GDM1 (cell line): Measurements from ENCODE around the gene RPA1.
"Not testable (repeated sequence)": the region's sequence is repeated elsewhere in the genome, so short reads cannot be mapped to it uniquely, and the experiment has no call there.

ENCODE experiments used
- DNase-seq: peaks from one replicate; lab custom pipeline; 2025; lab: John Stamatoyannopoulos, UW

Gene RPA1

GRCh38 chr17:1829592-1830257, at the start of gene RPA1, which contains the start of gene SMYD4:
TSS of gene RPA1 (plus strand) at chr17:1830005. CDS start at chr17:1830094, 89 bp downstream.
TSS of gene SMYD4 (minus strand) at chr17:1829902. CDS start at chr17:1827994, 1,908 bp downstream.
- peak; percentile 87 for DNase-seq

- no peak for DNase-seq
Observed at GRCh38 chr17:1782171-1782567, 47.6 kb upstream of the RPA1 start.

- no peak for DNase-seq
Observed at GRCh38 chr17:1783271-1783670, 46.5 kb upstream of the RPA1 start.

DNA sequence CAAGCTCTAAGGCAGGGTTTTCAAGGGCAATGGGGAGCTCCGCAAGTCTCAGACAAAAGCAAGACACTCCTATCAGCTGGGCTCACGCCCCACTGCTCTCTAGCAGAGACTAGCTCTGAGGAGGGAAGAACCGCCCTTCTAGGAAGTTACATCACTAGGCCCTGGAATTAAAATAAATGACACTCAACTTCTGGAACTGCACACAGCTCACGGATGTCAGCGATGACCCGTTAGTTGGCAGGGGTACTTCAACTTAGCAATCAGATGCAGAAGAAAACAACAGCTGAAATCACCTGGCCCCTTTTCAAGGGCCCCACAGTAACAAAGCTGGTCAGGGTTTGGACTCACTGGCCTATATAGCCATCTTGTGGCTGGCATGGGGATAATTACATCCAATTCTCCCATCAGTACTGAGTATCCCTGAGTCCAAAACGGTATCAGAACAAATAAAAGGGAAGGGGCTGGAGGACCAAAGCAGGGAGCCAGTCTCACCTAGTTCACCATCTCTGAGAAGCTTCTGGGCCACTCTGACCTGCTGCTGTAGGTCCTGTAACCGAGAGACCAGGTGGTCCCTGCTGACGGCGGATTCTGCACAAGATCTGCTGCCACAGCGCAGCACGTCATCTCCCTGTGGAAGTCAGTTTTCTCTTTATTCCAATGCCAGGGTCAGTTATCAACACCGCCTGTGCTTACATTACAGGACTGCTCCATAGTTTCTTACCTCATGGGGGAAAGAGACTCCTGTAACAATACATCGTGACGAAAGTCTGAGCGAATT, 45.8 kb upstream of the RPA1 start:
- no peak for DNase-seq

DNA sequence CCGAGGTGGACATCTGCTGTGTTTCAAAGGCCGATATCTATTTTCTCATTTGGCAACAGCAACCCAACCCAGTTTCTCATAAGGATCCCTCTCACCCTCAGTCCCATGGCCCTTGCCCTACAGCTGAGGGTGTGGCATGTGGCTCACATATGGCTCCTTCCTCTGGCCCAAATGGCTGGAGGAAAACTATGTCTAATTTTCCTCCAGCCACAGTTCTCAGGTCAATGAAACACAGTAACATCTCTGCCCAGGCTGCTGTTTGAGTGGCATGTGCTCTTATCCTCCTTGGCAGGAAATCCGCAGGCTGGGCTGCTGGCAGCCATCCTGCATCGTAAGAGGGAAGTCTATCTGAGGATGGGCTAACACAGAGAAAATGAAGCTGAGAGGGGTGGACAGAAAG, 43.9 kb upstream of the RPA1 start:
- DNase-seq = no peak

DNA sequence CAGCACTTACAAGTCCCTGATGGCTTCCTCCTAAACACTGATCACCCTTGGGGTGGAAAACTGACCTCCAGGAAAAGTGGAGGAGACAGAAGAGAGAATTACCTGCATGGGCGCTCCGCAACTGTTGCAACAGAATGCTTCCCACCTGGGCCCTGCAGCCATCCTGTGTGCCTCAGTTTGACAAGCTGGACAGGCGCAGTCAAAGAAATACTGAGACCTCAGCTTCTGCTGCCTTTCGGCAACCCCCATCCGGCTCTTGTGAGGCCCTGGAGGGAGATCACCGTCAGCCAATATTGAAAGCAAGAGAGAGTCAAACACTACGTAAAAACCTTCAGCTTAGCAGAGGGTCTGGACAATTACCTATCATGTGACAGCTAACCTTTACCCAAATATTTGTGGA, 43.1 kb upstream of the RPA1 start:
- no peak for DNase-seq

DNA sequence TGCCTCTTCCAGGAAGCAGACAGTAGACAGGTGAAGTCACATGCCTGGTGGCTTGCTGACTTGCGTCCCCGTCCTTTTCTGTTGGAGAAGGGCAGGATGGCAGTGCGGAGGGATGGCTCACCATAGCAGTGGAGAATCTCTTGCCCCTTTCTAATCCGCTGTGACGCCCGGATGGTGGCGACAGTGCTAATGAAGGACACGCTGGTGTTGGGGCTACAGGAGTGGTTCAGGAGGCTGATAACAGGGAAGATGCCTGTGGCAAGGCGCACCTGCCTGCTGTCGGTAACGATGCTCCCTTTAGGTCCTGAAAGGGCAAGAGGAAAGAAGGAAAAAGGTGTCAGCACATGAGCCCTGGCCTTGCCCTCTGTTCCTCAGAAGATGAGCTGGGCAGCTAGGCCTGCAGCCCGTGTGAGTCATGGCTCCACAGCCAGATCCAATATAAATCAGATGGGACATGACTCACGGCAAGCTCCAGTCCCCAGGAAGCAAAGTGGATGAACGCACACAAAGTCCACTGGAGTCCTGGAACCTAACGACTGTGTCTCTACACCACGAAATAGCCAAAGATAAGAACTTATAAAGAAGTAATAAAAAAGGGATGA, 42.4 kb upstream of the RPA1 start:
- DNase-seq = no peak

- DNase-seq = no peak
Observed at GRCh38 chr17:1789936-1790335, 39.9 kb upstream of the RPA1 start.

DNA sequence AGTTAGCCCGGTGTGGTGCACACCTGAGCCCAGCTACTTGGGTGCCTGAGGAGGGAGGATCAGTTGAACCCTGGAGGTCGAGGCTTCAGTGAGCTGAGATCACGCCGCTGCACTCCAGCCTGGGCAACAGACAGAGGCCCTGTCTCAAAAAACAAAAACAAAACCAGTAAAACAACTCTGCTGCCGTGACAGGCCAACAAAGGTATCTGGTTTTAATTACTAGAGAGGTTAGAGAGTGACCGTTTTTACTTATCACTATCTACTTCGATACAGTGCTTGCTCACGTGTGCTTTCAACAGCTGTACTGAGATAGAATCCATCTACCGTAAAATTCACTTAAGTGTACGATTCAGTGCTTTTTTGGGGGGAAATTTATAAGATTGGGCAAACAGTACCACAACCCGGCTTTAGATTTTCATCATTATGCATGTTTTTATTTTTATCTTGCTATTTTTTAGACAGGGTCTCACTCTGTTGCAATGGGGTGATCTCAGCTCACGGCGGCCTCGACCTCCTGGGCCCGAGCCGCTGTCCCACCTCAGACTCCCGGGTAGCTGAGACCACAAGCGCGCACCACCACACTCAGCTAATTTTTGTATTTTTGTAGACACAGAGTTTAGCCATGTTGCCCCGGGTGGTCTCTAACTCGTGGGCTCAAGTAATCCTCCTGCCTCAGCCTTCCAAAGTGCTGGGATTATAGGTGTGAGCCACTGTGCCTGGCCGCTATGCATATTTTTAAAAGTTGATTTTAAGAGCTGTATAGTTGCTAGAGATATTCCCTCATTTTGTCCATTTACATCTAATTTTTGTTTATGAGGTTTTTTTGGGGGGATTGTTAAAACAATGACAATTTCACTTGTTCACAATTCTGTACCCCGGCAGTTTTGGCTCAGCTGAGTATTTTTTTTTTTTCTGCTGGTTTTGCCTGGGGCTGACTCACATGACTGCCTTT, 37.0 kb upstream of the RPA1 start:
- no peak for DNase-seq

- no peak for DNase-seq
Observed at GRCh38 chr17:1793447-1793806, 36.4 kb upstream of the RPA1 start.

- DNase-seq = no peak
Observed at GRCh38 chr17:1796800-1797199, 33.0 kb upstream of the RPA1 start.

DNA sequence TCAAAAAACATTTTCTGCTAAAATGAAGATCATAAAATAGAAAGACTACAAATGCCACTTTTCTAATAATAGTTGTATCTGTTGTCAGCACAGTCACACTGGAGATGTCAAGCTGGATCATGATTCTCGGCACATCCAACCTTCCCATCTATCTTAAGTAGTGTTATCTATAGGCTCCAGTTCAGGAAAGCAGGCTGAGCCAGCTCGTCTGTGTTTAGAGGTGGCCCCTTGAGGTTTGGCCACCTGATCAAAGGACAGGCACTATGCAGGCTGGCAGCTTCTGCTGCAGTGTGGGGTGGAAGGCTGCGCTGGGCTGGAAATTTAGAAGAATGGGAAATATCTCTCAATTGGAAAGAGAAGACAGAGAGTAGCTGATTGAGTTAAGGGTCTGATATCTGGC, 32.5 kb upstream of the RPA1 start:
- DNase-seq = no peak

GRCh38 chr17:1797846-1798245, 32.0 kb upstream of the RPA1 start:
- not testable (repeated sequence) for DNase-seq

DNA sequence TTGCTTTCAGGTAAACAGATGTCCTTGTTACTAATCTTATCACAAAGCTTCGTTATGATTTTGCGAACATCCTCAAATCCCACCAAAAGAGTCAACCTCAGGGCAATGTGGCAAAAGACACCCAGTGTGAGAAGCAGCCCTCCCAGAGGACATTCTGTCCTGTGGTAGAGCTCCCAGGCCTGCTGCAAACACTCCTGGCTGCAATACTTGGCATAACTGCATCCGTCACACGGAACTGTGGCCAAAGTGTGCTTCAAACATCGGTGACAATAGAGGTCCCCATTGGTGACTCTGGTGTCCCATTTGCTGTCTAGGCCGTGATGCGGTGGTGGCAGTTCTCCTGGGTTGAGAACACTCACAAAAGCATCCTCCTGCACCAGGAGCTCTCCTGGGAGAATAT, 29.6 kb upstream of the RPA1 start:
- no peak for DNase-seq

DNA sequence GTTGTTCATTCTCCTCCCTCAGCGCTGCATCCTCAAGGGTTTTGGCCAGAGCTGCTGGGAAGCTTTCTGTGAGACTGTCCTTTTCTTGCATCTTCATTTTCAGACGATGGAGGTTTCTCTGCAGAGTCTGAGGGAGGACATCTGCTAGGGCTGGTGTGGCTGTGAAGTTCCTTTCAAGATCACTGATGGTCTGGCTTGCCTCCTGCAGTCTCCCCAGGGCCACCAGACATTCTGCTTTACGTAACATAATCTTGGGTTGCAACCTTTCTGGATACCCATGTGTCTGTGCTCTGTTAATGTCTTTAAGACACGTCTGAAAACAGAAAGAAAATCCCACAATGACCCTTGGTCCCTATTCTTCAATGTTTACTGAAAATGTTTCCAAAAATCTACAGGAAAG, 29.1 kb upstream of the RPA1 start:
- no peak for DNase-seq

- DNase-seq = no peak
Observed at GRCh38 chr17:1802429-1802828, 27.4 kb upstream of the RPA1 start.

DNA sequence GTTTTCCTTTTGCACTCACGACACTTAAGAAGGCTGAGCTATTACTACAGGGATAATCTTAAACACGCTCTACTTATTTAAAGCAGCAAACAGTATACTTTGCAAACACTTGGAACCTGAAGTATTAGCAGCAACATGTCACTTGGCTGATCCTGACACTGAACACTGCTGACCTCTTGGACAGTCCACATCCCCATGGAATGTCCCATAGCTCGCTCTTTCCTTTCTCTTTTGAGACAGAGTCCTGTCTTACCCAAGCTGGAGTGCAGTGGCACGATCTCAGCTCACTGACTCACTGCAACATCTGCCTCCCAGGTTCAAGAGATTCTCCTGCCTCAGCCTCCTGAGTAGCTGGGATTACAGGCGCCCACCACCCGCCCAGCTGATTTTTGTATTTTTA, 26.5 kb upstream of the RPA1 start:
- no peak for DNase-seq

DNA sequence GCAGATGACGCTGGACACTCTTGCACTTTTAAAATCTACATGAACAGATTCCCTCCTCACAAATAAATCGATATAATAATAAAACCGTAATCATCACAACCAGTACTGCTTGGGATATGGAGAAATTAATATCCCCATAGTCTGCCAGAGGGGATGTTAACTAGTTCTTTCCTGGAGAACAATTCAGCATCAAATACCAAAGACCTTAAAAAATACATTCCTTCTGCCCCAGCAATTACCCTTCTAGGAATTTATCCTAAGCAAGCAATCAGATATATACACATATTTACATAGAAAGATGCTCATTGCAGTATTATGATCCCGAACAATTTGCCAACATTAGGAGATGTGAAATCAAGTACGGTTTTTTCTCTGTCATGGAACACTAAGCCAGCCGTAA, 21.9 kb upstream of the RPA1 start:
- no peak for DNase-seq

DNA sequence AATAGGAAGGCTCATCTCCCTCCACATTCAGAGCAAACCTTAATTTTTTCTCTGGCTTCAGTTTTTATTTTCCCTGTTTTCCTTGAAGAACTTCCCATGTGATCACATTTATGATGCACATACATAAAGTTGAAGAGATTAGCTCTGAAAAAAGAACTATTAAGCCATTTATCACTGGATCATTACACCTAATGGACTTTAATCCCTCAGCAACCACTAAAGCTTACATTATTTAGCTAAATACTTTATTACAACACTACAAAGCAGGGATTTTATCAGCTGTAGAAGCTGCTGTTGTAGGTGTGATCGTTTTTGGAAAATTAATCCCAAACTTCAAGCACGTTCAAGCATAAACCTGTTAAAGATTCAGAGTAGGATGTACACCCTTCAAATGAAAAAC, 21.2 kb upstream of the RPA1 start:
- DNase-seq = no peak

DNA sequence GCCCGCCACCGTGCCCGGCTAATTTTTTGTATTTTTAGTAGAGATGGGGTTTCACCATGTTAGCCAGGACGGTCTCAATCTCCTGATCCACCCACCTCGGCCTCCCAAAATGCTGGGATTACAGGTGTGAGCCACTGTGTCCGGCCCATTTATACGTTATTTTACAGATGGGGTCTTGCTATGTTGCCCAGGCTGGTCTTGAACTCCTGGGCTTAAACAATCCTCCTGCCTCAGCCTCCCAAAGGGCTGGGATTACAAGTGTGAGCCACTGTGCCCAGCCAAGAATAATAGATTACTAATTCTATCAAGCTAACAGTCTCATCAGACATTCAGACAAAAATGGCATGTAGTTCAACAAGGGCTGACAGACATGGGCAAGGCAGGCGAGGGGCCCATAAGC, 20.0 kb upstream of the RPA1 start:
- not testable (repeated sequence) for DNase-seq

DNA sequence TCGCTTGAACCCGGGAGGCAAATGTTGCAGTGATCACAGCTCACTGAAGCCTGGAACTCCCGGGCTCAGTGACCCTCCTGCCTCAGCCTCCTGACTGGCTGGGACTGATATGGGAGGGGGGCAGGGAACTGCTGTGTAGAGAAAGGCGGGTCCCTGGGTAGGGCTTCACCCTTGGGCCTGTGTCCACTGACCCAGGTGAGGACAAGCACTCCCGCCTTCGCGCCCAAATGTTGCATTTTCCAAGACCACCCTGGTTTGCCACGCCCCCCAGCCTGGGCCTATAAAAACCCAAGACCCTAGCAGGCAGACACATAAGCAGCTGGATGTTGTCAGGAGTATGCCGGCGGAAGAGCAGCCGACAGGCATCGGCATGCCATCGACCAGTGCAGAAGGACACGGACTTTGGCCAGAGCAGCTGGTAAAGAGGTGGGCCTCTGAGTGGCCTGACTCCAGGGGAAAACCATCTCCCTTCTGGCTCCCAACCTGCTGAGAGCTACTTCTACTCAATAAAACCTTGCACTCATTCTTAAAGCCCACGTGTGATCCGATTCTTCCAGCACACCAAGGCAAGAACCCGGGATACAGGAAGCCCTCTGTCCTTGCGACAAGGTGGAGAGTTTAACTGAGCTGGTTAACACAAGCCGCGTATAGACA, 19.2 kb upstream of the RPA1 start:
- DNase-seq = no peak

DNA sequence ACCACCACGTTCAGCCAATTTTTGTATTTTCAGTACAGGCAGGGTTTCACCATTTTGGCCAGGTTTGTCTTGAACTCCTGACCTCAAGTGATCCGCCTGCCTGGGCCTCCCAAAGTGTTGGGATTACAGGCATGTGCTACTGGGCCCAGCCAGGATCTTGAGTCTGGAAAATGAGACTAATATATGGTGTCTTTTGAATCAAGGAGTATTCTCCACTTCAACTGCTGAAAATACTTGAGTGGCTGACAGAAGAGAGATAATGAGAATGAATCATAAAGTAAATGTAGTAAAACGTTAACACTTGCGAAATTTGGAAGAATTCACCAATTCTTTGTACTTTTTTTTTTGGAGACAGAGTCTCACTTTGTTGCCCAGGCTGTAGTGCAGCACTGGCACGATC, 16.7 kb upstream of the RPA1 start:
- no peak for DNase-seq
